Adipocyte (in vitro differentiated cells): ENCODE measurements around the gene RAPGEF5.

Experiments used
- DNase-seq: peaks from one replicate; pipeline ENCODE4 v3.0.0-alpha.2; 2015; ENCODE audit warnings: low read depth
- H3K27me3 ChIP-seq: replicated peaks from 2 replicates; pipeline ENCODE4 v1.7.0; 2013; ENCODE audit warnings: mild to moderate bottlenecking, low read length, moderate library complexity; ENCODE audit not compliant: control insufficient read depth, insufficient read depth
- H3K36me3 ChIP-seq: 2 replicates; pipeline ENCODE4 v1.7.0; 2013; ENCODE audit warnings: low read length, mild to moderate bottlenecking, moderate library complexity; ENCODE audit not compliant: control insufficient read depth, insufficient read depth, severe bottlenecking
- H3K4me1 ChIP-seq: 2 replicates; pipeline ENCODE4 v1.7.0; 2013; ENCODE audit warnings: mild to moderate bottlenecking, low read length, moderate library complexity; ENCODE audit not compliant: control insufficient read depth, insufficient read depth
- H3K4me3 ChIP-seq: 2 replicates; pipeline ENCODE4 v1.7.0; 2013; ENCODE audit warnings: mild to moderate bottlenecking, low read length, moderate library complexity
- H3K9ac ChIP-seq: 2 replicates; pipeline ENCODE4 v1.7.0; 2013; ENCODE audit warnings: mild to moderate bottlenecking, low read length, moderate library complexity
- H3K9me3 ChIP-seq: 2 replicates; pipeline ENCODE4 v1.7.0; 2013; ENCODE audit warnings: mild to moderate bottlenecking, low read length, moderate library complexity; ENCODE audit not compliant: control insufficient read depth

Gene RAPGEF5

GRCh38 chr7:22167482-22167881 lies 189.5 kb downstream of the RAPGEF5 start:
- Histone ChIP-seq H3K27me3 (no peaks in the 10 kb centered on the region), H3K9ac (no peak overlapping the region), H3K9me3 (no peaks in the 10 kb centered on the region), H3K4me1 (no peaks in the 10 kb centered on the region), H3K36me3 (no peaks in the 10 kb centered on the region), H3K4me3 (no peak overlapping the region)
- no peak for DNase-seq

DNA sequence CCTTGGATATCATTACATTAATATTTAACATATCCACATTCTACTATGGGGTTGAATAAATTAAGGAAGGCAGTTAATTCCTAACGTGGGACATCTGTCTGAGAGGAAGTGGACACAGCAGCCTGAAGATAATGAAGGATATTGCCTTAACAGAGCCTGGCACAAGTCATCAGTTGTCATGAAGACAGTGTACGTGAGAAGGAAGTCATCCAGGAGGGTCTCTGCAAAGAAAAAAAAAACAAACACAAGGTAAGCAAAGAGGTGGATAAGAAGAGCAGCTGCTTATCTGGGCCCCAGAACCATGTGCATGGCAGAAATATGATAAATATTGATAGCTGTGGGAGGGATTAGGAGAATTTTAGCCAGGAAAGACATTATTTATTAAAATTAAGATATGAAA lies 190.0 kb downstream of the RAPGEF5 start:
- Histone ChIP-seq H3K9ac (no peak overlapping the region), H3K27me3 (no peaks in the 10 kb centered on the region), H3K36me3 (no peaks in the 10 kb centered on the region), H3K9me3 (no peaks in the 10 kb centered on the region), H3K4me1 (no peaks in the 10 kb centered on the region), H3K4me3 (no peak overlapping the region)
- DNase-seq = no peak

- H3K4me3 ChIP-seq = no peak overlapping the region
- H3K36me3 ChIP-seq = no peaks in the 10 kb centered on the region
- DNase-seq = no peak
- H3K27me3 ChIP-seq = no peaks in the 10 kb centered on the region
- H3K9me3 ChIP-seq = no peaks in the 10 kb centered on the region
- no peaks in the 10 kb centered on the region for H3K4me1 ChIP-seq
- H3K9ac ChIP-seq = no peak overlapping the region
Measured at GRCh38 chr7:22159341-22159740, 197.6 kb downstream of the RAPGEF5 start.

- Histone ChIP-seq H3K9me3 (no peaks in the 10 kb centered on the region), H3K4me3 (no peak overlapping the region)
Measured at GRCh38 chr7:22157552-22157951, 199.4 kb downstream of the RAPGEF5 start.

DNA sequence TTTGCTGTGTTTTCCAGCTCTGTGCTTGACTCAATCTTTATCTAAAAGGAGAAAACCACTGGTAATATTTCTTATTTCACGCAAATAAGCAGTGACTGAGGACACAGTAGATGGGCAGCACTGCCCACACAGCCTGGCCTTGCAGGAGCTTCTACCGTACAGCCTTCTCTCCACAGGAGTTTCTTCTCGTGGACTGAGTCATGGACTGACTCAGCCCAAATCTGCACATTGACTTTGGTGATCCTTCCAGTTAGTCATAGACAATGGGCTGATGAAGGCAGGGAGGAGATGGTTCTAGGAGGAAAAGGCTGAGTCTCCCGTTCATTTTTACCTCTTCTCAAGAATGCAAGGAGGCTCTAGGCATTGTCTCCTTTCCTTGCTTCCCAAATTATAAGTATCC lies 200.7 kb downstream of the RAPGEF5 start:
- Histone ChIP-seq H3K4me3 (no peak overlapping the region), H3K9me3 (no peaks in the 10 kb centered on the region), H3K36me3 (no peaks in the 10 kb centered on the region), H3K27me3 (no peaks in the 10 kb centered on the region), H3K4me1 (peaks cover 4% of the 10 kb centered on the region), H3K9ac (no peak overlapping the region)
- DNase-seq = peak; percentile 32

More at GRCh38 chr7:22157552-22157951, 199.4 kb downstream of the RAPGEF5 start:
- no peaks in the 10 kb centered on the region for H3K4me1 ChIP-seq
- no peak overlapping the region for H3K9ac ChIP-seq
- H3K36me3 ChIP-seq = no peaks in the 10 kb centered on the region
- DNase-seq = no peak
- no peaks in the 10 kb centered on the region for H3K27me3 ChIP-seq

GRCh38 chr7:22154143-22154529 lies 202.8 kb downstream of the RAPGEF5 start:
- Histone ChIP-seq H3K9me3 (no peaks in the 10 kb centered on the region), H3K27me3 (no peaks in the 10 kb centered on the region), H3K4me3 (no peak overlapping the region), H3K36me3 (no peaks in the 10 kb centered on the region), H3K4me1 (peaks cover 4% of the 10 kb centered on the region), H3K9ac (no peak overlapping the region)
- peak; percentile 4 for DNase-seq

DNA sequence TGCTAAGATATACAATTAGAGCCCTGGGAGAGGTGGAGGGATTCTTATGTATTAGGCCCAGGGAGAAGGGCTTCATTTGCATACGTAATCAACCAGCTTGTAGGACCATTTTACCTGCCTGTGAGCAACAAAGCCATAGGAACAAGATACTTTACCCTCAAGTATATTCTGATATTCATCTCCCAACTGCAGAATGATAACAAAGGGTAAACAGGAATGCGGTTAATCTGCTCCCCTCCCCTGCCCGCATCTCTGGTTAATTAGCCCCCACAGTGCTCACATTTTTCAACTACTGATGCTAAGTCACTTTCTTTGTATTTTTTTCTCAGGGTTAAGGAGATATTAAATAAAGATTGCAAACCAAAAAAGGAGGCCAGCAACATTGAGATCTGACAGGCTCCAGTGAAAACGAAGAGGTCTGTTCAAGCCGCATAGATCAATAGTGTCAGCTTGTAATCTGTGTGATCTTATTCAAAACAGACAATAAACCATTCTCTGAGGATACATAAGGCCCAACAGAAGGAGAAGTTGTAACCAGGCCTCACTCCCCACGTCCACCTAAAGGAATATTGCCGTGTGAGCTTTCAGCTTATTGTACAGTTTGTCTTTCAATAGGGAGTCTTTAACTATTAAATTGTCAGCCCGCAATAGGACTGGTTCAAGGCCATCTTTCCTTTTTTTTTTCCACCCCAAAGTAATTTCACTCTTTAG lies 203.4 kb downstream of the RAPGEF5 start:
- H3K4me3 ChIP-seq = no peak overlapping the region
- no peaks in the 10 kb centered on the region for H3K36me3 ChIP-seq
- H3K27me3 ChIP-seq = no peaks in the 10 kb centered on the region
- DNase-seq = no peak
- H3K9ac ChIP-seq = no peak overlapping the region
- no peaks in the 10 kb centered on the region for H3K9me3 ChIP-seq
- H3K4me1 ChIP-seq = peaks cover 4% of the 10 kb centered on the region

GRCh38 chr7:22152690-22153089 lies 204.3 kb downstream of the RAPGEF5 start:
- DNase-seq = no peak

DNA sequence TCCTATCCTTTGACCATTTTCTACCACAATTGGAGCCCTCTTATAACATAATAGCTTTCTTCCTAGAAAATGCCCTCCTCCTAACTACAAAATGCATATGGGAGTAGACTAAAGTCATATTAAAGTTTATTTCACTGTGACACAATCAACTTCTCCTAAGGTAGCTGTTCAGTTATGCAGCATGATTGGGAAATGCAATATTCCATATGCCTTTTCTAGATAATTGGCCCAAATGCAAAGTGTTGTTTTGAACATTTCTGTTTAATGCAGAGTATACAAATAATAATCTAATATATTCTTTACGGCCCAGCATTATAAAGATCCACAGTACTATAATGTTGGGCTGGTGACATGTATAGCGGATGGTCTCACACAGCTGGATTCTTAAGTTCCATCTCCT lies 205.1 kb downstream of the RAPGEF5 start:
- H3K9me3 ChIP-seq = no peaks in the 10 kb centered on the region
- no peak overlapping the region for H3K9ac ChIP-seq
- no peaks in the 10 kb centered on the region for H3K27me3 ChIP-seq
- no peaks in the 10 kb centered on the region for H3K36me3 ChIP-seq
- peaks cover 11% of the 10 kb centered on the region for H3K4me1 ChIP-seq
- H3K4me3 ChIP-seq = no peak overlapping the region
- no peak for DNase-seq

More at GRCh38 chr7:22152690-22153089, 204.3 kb downstream of the RAPGEF5 start:
- Histone ChIP-seq H3K4me1 (peaks cover 4% of the 10 kb centered on the region), H3K4me3 (no peak overlapping the region), H3K9ac (no peak overlapping the region), H3K36me3 (no peaks in the 10 kb centered on the region), H3K9me3 (no peaks in the 10 kb centered on the region), H3K27me3 (no peaks in the 10 kb centered on the region)

DNA sequence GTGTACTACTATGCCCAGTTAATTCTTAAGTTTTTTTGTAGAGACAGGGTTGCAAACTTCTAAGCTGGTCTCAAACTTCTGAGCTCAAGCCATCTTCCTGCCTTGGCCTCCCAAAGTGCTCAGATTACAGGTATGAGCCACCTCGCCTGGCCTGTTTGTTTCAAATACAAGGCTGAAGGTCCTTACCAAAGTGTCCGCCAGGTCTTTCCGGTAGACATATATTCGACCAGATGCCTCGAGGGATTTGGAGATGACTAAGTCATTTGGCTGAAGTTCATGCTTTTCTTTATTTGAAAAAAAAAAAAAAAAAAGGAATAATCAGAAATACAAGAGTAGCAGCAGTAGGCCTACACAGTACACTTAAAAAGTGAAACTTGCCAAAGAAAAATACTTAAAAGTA lies 206.7 kb downstream of the RAPGEF5 start:
- no peak for DNase-seq
- H3K4me1 ChIP-seq = peaks cover 12% of the 10 kb centered on the region
- H3K9me3 ChIP-seq = no peaks in the 10 kb centered on the region
- H3K27me3 ChIP-seq = no peaks in the 10 kb centered on the region
- no peak overlapping the region for H3K9ac ChIP-seq
- no peak overlapping the region for H3K4me3 ChIP-seq
- no peaks in the 10 kb centered on the region for H3K36me3 ChIP-seq

- Histone ChIP-seq H3K27me3 (no peaks in the 10 kb centered on the region), H3K4me3 (no peak overlapping the region), H3K4me1 (peaks cover 12% of the 10 kb centered on the region), H3K36me3 (no peaks in the 10 kb centered on the region), H3K9me3 (no peaks in the 10 kb centered on the region), H3K9ac (no peak overlapping the region)
- no peak for DNase-seq
Measured at GRCh38 chr7:22147868-22148267, 209.1 kb downstream of the RAPGEF5 start.

- H3K9me3 ChIP-seq = no peaks in the 10 kb centered on the region
- peak overlapping the region; percentile 69 for H3K9ac ChIP-seq
- H3K36me3 ChIP-seq = no peaks in the 10 kb centered on the region
- peaks cover 12% of the 10 kb centered on the region for H3K4me1 ChIP-seq
- DNase-seq = peak; percentile 46
- peak overlapping the region; percentile 78 for H3K4me3 ChIP-seq
- no peaks in the 10 kb centered on the region for H3K27me3 ChIP-seq
Measured at GRCh38 chr7:22146961-22147512, 209.9 kb downstream of the RAPGEF5 start.
